ENCODE results near the gene STAT2.
A peak's percentile ranks its signal among the peaks of the same experiment; 100 is the strongest.
"Not testable (repeated sequence)": the region's sequence is repeated elsewhere in the genome, so short reads cannot be mapped to it uniquely, and the experiment has no call there.

Gene STAT2

GRCh38 chr12:56359851-56360767 is at the start of gene STAT2:
TSS of gene STAT2 (minus strand) at chr12:56360107. CDS start at chr12:56356571, 3,536 bp downstream.
- peak; percentile 100 for DNase-seq

- no peak for DNase-seq
Measured at GRCh38 chr12:56408799-56409417, 49.0 kb upstream of the STAT2 start.

DNA sequence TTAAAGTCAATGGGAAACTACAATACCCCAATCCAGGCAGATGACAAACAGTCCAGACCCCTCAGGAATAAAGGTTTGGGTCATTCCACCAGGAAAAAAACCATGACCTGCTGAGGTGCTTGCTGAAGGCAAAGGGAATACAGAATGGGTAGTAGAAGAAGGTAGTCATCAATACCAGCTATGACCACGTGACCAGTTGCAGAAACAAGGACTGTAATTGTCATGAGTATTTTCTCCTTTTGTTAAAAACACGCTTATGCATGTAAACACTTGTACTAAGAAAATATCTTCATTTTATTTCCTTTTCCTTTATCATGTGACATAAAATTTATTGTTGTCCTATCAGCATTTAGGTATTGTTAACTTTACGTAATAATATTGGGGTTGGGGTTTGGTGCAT is 44.3 kb upstream of the STAT2 start:
- DNase-seq = not testable (repeated sequence)

- not testable (repeated sequence) for DNase-seq
Measured at GRCh38 chr12:56401612-56402011, 41.7 kb upstream of the STAT2 start.

DNA sequence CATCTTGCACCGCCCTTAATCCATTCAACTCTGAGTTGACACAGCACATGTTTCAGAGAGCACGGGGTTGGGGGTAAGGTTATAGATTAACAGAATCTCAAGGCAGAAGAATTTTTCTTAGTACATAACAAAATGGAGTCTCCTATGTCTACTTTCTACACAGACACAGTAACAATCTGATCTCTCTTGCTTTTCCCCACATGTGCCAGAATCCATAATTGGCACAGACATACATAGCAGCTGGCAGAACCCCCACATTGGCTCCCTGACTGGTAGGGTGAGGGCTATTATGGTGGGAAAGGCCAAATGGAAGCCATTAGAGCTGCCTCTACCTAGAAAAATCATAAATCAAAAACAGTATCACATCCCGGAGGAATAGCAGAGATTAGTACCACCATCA is 41.2 kb upstream of the STAT2 start:
- DNase-seq = not testable (repeated sequence)

DNA sequence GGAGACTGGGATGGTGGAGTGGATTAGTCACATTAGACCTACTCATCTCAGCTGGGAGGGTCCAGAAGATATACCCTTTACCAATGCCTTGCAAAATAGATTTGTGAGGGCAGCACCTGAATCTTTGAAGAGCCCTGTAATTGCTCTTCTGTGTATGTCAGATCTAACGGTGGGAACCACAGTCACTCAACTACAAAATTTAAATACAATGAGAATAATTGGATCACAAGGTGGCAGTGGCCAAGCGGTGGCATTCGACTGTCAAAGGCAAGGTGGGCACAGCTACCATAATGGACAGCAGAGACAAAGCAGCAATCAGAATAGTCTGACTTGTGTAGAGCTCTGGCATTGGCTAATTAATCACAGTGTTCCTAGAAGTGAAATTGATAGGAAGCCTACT is 39.6 kb upstream of the STAT2 start:
- DNase-seq = not testable (repeated sequence)

DNA sequence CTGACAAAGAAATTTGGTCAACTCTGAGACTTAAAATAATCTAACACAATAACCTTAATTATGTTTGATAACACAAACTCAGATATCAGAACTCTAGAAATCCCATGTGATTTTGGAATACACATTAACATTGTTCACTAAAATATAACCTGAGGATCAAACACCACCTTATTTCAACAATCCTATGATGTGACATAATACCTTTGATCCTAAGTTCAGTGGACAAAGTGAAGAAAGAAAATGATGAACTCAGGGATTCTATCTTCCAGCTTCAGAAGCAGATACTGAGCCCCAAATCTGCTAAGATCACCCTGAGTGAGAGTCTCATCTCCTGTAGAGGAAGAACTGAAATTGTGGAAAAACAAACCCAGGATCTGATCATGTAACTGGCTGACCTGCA is 38.4 kb upstream of the STAT2 start:
- DNase-seq = no peak

DNA sequence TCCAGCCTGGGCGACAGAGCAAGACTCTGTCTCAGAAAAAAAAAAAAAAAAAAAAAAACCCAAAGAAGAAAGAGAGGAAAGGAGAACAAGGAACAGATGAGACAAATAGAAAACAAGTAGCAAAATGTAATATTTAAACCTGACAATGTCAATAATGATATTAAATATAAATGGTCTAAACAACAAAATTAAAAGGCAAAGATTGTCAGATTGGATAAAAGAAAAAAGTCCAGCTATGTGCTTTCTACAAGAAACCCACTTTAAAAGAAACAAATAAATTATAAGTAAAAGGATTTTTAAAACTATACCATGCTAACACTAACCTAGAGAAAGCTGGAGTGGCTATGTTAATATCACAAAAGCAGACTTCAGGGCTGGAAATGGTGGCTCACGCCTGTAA is 32.4 kb upstream of the STAT2 start:
- no peak for DNase-seq

- no peak for DNase-seq
Measured at GRCh38 chr12:56391721-56392120, 31.8 kb upstream of the STAT2 start.

GRCh38 chr12:56389412-56389811 is 29.5 kb upstream of the STAT2 start:
- no peak for DNase-seq

DNA sequence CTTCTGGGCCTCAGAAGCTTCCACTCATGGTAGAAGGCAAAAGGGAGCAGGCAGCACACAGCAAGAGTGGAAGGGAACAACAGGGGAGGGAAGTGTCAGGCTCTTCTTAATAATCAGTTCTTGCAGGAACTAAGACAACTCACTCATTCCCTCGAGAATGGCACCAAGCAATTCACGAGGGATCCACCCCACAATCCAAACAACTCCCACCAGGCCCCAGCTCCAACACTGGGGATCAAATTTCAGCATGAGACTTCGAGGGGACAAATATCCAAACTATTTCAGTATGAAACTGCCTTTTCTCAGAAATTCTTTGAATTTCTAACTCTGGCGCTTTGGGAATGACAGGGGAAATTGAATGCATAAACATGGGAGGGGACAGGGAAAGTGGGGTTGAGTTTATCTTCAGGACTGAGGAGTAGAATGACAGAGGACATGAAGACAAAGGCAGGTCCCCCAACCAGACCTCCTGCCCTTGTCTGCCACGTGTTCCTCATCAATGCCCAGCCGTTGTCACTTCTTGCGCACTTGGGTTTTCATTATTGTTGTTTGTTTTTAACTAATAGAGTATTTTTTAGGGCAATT is 27.3 kb upstream of the STAT2 start:
- no peak for DNase-seq

GRCh38 chr12:56385873-56386272 is 26.0 kb upstream of the STAT2 start:
- no peak for DNase-seq

GRCh38 chr12:56382611-56383010 is 22.7 kb upstream of the STAT2 start:
- no peak for DNase-seq

- DNase-seq = no peak
Measured at GRCh38 chr12:56377989-56378316, 18.0 kb upstream of the STAT2 start.

DNA sequence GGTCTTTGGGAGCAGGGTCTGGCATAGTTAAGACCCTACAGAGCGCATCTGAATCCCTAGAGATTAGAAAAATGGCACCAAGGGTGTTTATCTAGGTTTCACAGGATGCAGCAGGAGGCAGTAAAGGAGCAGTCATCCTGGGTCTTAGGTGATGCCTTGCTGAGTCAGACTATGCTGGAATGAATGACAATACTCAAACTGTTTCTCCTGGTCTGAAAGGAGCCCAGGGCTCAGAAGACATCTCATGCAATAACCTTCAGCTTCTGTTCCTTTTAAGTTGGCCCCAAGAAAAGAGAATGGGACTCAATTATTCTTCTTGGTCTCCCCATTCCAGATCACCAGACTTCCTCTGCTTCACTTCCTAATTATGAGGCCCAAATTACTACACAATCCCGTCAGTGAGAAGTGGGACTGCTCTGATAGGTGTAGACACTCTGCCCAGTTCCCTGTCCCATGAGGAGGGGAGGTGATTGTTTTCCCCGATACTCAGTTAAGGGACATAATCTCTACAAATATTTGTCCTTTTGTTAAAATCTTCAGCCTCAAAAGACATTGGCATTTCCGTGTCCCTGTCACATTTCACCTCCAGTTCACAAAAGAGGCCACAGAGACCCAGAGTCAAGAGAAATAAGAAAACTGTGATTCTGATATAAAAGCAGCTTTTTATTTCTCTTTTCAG is 17.5 kb upstream of the STAT2 start:
- DNase-seq = no peak

- no peak for DNase-seq
Measured at GRCh38 chr12:56375598-56376434, 15.9 kb upstream of the STAT2 start.

GRCh38 chr12:56374726-56375597 is 15.1 kb upstream of the STAT2 start:
- DNase-seq = no peak

GRCh38 chr12:56373515-56373914 is 13.6 kb upstream of the STAT2 start:
- no peak for DNase-seq

DNA sequence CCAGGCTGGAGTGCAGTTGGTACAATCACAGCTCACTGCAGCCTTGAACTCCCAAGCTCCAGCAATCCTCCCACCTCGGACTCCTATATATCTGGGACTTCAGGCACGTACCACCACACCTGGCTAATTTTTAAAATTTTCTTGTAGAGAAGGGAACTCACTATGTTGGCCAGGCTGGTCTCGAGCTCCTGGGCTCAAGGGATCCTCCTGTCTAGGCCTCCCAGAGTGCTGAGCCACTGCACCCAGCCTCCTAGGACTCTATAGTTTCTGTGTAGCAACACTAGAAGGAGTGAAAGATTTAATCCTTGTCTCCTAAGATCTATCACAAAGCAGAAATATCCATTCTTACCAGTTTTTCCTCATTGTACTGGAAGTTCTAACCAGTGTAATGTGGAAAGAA is 7.0 kb upstream of the STAT2 start:
- no peak for DNase-seq

DNA sequence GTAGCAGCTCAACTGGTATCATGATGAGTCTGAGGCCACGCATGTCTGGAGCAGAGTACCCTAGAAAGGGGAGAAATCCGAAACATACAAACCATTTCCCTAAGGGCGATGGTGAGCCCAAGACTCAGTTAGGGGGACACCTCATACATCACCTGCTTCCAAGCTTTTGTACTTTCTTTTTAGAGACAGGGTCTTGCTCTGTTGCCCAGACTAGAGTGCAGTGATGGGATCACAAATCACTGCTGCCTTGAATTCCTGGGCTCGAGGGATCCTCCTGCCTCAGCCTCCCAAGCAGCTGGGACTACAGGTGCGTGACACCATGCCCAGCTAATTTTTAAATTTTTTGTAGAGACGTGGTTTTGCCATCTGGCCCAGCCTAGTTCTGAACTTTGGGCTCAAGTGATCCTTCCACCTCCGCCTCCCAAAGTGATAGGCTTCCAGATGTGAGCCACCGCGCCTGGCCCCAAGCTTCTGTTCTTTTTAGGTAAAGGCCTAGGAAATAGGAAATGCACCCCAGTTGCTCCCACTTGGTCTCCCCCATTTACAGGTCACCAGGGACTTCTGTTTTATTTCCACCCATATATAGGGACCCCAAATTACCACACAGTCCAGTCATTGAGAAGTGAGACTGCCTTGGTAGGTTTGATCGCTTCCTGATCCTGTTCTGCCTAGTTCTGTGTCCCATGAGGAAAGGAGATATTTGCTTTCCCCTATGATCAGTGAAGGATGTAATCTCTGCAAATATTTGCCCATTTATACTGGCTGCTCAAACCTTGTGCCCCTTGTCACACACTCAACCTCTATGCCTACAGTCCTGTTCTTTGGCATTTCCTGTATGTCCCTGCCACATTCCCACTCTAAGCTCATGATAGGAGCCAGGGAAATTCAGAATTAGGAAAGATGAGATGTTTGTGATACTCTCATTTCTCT is 2.5 kb upstream of the STAT2 start, which contains the start of gene APOF:
Gene APOF, minus strand, starts transcription at position 728 of the 930 bp plus-strand sequence. Its CDS starts 112 bp downstream, at position 616.
- no peak for DNase-seq
